ENCODE results near the gene ABCA13.

GRCh38 chr7:48528646-48529045 lies 357.4 kb downstream of the ABCA13 start:
- TF ChIP-seq, protein P1, sequence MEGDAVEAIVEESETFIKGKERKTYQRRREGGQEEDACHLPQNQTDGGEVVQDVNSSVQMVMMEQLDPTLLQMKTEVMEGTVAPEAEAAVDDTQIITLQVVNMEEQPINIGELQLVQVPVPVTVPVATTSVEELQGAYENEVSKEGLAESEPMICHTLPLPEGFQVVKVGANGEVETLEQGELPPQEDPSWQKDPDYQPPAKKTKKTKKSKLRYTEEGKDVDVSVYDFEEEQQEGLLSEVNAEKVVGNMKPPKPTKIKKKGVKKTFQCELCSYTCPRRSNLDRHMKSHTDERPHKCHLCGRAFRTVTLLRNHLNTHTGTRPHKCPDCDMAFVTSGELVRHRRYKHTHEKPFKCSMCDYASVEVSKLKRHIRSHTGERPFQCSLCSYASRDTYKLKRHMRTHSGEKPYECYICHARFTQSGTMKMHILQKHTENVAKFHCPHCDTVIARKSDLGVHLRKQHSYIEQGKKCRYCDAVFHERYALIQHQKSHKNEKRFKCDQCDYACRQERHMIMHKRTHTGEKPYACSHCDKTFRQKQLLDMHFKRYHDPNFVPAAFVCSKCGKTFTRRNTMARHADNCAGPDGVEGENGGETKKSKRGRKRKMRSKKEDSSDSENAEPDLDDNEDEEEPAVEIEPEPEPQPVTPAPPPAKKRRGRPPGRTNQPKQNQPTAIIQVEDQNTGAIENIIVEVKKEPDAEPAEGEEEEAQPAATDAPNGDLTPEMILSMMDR (IDR thresholded peaks at IDR 0.05), result no peak
- no peak for TF ChIP-seq POLR2A (IDR thresholded peaks at IDR 0.05)
